Measurements from ENCODE around the gene ADAM12.

ADAM12 gene

DNA sequence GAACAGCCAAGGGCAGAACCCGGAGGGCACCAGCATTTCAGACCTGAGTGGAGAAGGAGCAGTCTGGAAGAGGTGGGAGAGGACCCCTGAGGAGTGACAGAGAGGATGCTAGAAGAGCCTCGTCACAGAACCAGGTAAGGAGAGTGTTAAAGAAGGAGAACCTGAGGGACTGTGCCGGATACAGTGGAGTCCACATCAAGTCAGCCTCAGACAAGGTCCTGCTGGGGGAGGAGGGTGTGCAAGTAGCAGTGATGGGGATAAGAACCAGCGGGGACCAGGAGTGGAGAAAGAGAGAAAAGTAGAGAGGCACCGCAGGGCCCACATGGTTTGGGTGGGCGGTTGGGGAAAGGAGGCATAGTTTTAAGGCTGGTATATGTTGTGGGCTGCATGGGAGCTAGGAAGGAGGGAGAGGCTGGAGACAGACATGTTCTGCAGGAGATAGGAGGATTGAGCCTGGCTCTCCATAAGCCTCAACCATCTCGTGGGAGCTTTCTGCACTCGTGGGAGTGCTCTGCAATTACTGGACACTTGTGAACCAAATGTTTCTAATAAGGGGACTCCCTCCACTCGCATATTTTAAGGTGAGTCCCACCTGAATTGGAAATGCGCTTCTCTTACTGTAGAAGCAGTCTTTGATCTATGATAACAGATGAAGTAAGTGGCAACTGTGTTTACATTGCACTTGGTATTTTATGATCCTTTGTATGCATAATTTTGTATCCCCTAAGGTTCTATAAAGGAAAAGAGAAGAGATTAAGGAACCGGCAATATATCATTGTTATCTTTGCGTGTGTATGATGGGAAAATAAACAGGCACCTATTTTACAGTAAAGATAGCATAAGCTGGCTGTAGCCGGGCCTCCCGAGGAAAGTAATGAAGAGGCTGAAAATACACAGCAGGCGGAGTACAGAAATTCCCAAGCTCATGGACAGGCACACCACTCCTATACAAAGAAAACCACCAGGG is 154.8 kb downstream of the ADAM12 start:
- DNase-seq, result no peak

DNA sequence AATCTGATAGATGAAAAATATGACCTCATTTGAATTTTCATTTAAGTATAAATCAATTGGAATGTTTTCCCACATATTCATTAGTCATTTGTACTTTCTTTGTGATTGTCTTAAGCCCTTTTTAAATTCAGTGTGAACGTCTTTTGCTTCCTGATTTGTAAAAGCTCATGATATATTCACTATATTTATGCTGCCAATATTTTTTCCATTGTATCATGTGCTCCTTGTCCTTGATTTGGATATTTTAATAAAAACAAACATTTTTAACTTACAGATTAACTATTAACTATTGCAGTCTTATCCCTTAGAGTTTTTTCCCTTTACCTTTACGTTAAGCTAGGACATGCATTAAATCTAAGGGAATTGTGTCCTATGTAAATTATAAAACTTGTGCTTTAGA is 157.7 kb downstream of the ADAM12 start:
- DNase-seq, result no peak

DNA sequence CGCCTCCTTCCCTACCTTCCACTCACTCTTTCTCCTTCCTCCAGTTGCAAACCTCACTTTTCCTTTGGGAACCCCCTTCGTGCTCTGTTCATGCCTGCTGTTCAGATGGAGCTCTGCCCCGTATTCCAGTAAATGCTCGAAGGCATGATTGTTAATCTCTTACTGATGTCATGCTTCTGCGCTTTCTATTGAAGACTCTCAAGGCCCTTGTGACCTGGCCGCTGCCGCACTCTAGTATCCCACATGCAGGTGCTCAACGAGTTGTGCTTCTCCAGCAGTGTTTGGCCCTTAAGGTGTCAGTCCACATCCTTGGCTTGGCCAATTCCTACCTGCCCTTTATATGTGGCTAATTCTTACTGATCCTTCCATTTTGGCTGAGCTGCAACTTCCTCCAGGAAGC is 158.6 kb downstream of the ADAM12 start:
- DNase-seq, result no peak

DNA sequence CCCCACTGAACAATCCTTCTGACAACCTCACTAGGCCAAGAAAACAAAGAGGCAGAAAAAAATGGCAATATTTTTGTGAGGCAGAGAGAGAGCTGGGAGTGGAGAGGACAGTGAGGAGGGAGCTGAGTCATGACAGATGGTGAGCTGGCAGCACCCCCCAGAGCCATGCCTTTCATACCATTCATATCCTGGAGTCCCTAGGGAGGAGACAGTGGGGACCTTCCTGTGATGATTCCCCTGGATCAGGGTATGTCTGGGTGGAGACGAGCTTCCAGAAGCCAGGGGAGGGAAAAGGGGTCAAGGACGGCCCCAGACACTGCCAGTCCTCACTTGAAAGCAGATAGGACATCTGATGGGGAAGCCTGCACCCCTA is 160.5 kb downstream of the ADAM12 start:
- DNase-seq, result peak; percentile 23

DNA sequence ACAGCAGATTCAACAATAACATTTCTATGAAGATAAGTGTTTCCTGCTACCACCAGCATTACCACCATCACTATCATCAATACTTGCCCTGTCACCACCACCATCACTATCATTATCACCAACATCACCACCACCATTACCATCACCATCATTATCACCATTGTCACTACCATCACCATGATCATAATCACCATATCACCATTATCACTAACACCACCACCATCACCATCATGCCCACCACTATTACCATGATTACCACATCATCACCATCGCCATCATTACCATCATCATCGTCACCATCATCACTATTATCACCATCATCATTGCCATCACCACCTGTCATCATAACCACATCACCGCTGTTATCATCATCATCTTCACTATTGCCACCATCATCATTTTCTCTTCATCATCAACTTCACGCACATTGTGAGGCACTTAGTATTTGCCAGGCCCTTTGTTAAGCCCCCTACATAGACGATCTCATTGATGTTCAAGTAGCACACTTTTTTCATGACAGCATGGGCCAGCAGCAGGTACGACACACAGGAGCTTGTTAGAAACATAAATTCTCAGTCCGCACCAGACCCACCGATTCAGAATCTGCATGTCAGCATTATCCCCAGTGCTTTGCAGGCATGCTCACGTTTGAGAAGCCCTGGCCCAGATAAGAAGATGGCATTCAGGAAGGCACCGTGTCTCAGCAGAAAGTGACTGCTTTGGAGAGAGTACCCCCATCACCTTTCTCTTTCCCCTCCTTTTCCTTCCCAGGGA is 161.1 kb downstream of the ADAM12 start:
- DNase-seq, result no peak

DNA sequence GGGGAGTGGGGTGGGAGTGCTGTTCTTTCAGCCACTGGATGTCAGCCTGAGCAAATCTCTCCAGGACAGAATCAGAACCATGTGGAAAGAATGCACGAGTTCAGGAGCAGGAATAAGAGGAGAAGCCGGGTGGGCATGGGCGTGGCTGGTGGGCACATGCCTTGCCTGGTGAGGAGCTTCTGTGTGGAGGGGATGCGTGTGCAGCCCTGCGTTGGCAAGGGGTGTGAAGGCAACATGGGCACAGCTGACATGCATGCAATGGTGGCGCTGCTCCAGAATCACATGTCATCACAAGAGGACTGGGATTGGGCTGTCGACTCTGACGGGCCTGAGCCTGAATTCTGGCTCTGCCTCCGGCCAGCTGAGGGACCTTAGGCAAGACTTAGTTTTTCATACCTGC is 162.1 kb downstream of the ADAM12 start:
- DNase-seq, result no peak

DNA sequence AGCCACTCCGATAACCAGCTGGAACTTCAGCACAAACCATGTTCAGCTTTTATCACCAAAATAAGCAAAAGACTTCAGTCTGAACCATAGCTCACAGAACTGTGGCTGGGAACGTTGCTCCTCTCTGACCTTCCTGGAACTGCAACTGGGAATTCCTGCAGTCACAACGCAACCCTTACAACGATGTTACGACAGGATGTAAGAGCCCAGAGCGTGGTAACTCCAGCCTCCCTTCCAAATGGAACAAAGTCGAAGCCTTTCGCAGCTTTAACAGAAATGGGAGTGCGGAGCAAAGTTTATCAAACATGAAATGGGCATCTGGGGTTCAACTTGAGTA is 162.6 kb downstream of the ADAM12 start:
- no peak for DNase-seq

DNA sequence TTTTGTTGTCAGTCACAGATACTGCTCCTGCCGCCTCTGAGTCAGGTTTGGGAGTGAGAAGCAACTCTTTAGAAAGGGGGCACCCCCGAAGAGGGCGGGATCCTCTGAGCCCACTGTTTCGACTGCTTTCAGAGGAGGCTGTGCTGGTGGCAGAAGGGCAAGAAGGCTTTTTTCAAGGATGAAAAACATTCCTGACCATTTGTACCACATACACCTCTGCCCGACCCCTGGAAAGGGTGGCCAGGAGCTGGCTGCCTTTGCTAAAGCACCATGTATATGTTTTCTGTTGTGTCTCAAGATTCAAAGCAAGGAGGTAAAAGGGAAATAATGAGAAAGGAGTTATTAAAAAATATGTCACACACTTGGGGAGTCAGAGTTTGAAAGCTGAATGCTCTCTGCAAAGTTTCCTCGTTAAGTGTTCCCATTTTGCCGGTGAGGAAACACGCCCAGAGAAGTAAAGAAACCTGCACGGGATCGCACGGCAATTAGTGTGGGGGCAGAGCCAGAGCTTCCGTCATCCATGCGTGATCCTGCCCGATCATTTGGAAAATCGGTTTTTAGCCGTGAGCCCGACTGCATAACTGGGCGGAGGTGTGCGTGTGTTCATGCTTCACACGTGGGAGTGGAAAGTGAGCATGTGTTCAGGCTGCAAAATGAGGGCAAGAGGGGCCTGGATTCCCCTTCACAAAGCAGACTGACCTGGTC is 163.2 kb downstream of the ADAM12 start:
- no peak for DNase-seq

DNA sequence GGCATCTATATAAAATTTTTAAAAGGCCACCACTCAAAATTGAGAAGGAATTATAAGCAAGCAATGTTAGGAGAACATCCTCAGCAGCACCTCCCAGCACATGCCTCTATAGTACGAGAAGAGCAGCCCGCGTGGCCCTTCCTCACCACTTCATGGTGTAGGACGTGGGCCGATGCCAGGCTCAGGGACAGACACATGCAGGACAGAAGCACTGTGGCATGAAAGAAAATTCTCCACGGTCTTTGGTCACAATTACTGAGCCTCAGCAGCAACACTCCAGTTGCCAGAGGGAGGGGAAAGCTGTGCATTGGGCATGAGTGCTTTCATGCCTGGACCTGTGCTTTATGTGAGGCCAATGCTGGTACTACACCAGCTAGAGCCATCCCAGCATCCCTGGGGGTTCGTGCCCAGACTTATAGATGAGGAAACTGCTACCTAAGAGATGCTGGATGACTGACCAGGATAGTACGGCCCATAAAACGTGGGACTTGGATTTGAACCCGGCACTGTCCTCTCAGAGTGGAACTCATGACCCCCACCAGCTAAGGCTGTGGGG is 164.7 kb downstream of the ADAM12 start:
- no peak for DNase-seq

DNA sequence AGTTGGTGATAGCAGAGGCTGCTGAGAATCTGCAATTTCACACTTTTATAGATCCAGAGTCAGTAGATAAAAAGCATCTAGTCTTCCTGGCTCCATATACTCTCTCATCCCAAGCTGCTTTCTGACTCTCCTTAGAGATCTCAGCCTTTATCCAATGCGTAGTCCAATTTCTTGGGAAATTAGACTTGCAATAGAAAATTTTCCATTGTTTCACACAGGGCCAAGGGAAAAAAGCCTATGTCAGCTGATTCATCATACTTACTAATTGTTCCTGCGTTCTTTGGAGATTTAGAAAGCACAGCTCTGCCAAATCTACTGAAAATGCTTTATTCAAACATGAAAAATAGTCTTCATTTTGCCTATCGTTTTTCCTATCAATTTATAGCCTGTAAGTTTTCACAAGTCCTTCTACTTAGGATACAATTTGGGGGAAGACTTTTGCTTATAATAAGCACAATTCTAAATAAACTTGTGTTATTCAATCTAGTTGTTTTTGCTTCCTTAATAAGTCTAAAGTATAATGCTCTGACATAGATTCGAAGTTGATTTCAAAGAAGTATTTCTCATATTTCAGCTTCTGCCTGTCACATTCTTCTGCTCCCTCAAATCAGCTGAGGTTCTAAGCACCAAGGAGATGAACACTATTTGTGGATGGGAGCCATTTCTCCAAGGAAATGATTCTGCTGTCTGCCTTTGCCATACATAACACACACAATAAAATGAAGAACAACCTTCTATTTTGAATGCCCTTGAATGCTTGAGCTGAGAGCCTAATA is 165.4 kb downstream of the ADAM12 start:
- DNase-seq, result no peak

DNA sequence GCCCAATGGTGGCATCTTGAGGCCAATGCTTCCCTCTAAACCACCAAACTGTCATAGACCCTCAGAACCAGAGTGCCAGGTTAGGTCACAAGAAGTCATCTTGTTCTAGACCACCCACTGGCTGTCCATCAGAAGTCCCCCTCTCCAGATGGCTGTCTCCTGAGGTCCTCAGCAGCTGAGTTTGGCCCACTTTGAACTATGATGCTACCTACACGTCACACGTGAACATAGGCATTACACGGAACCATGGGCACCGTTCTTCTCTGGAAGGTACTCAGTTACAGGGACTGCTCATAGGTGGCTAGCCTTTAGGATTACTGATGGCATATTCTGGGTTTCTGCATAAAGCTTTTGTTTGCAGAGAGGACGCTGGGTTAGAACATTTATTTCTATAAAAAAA is 166.4 kb downstream of the ADAM12 start:
- no peak for DNase-seq

DNA sequence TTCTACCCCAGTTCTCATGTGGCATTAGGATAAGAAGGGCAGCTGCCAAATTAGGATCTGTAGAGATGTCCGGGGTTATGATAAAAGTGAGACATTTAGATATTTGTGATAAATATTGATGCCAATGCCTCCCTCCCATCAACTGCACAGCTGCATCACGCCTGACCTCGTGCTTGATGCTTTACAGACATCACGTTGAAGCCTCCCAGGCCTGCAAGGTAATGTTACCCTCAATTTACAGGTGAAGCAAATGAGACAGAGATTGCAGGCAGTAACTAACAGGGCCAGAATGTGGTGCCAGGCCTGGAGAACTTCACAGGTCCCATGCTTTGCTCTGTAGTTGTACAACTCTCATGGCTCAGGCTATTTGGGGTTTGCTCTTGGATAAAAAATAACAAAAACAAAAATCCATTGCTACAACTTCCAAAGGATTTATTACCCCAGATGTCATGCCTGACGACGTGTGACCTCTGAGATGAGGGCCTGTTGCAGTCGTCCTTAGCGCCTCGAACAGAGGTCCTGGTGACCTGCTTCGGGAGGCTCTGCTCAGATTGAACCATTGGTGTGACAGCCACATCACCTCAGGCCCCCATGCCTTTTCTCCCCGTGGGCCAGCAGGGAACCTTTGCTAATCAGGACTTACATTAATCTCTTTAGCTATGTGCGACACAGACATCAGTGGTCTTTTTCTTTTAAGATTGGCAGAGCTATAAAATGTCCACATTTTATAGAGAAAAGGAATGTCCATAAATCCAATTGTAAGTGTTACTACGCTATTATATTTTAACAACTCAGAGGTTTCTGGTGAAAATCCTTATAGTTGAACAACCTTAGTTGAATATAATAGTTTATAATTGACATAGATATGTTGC is 169.3 kb downstream of the ADAM12 start:
- peak; percentile 64 for DNase-seq

DNA sequence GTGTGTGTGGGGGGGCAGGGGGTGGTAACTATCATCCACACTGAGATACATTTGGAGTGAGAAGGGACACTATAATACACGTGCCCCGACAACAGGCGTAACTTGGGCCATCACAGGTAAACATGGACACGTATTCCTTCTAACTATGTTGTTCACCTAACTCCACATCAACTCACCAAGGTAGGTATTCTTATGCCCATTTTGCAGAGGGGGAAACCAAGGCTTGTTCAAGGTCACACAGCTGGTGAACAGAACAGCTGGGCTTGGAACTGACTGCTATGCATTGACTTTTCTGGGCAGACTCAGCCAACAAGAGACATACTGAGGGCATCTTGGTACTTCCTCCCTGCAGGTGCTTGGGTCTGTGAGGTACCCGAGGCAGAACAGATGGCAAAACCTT is 170.1 kb downstream of the ADAM12 start:
- no peak for DNase-seq

DNA sequence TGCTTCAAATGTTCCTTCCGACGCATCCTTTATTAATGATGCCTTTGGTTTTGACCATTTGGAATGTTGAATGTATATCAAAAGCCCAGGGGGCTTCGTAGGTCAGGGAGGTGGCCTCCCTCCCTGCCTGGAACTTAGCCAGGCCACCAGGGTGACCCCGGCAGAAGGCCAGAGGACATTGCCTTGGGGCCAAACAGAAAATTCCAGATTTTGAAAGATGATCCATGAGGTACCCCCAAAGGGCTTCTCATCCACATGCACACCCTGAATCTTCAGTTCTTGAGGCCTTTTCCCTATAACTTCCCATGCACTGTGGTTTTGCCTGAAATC is 171.7 kb downstream of the ADAM12 start:
- no peak for DNase-seq

DNA sequence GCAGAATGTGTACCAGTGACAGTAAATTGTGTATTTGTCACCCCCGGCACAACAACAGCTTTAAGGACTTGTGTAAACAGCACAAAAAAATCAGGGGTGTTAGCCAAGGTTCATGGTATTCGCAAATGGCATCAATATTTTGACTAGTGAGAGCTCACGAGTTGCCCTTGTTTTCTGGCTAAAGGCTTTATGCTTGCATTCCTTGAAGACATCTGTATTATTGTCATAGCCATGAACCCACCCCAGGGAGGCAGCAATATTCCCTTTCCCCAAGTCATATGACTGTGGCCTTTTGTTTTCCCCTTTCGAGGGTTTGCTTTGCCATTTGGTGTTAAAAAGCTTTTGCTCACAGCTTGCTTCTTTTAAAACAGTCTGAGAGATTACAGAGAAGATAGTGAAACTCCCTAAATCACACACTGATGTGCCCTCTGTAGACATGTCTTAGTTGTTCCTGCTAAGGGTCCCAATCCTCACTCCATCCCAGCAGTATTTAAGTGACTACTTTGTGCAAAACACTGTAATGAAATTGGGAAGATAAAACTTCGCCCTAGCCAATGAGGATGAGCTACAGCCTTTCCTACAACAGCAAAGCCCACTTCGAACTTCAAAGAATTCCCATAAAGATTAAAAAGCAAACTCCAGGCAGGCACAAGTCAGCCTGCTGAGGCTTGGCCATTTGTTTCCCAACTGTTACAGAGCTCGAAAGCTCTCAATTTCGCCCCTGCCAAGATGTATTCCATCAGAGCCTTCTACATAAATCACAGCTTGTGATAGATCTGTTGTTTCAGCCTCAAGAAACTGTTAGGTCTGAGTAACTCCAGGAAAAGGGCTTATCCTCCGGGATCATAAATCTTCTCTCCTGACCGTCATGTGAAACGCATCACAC is 172.3 kb downstream of the ADAM12 start:
- DNase-seq, result peak; percentile 23

DNA sequence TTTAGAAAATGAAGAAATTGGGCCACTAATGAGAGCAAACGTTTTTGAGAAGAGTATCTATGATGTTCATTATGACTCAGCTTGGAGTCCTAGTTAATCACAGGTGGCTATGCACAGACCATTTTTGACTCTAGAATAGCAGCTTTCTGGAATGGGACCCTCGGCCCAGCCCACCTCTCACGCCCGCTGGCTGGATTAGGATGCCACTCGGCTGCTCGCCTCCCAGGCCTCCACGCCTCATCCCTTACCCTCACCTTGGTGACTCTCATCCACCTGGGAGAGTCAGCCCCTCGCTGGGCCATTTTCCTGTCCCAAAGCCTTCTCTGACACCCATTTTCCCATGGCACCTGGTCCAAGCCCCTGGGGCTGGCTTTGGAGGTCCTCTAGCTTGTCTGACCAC is 173.6 kb downstream of the ADAM12 start:
- DNase-seq, result no peak

DNA sequence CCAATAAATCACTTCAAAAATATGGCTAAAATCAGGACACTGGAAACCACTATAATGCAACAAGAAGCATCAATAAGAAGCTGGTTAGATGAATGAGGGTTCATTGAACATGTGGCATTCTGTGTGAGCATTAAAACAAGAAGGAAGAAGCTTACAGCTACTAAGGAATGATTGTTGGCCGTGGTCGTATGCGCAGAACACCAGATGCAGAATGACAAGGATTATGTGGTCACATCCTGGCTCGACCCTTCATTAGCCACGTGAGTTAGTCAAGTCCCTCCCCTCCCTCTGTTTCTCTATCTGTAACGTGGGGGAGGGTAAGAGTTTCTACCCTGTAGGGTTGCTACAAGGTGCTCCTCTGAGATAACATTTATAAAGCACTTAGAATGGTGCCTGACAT is 174.3 kb downstream of the ADAM12 start:
- peak; percentile 77 for DNase-seq

DNA sequence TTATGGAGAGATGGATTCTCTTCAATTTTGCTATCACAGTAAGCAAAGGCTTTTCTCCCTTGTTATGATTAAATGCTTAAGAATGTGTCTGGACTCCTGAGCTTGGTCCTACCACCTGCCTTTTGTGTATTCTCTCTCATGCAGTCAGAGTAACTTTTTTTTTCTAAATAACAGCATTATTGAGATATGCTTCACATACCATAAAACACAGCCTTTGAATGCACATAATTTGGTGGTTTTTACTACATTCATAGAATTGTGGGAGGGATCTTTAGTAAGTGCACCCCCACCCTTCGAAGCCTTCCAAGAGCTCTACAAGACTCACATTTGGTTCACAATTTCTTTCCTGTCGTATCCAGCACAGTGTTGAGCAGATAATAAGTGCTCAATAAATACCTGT is 175.5 kb downstream of the ADAM12 start:
- no peak for DNase-seq

DNA sequence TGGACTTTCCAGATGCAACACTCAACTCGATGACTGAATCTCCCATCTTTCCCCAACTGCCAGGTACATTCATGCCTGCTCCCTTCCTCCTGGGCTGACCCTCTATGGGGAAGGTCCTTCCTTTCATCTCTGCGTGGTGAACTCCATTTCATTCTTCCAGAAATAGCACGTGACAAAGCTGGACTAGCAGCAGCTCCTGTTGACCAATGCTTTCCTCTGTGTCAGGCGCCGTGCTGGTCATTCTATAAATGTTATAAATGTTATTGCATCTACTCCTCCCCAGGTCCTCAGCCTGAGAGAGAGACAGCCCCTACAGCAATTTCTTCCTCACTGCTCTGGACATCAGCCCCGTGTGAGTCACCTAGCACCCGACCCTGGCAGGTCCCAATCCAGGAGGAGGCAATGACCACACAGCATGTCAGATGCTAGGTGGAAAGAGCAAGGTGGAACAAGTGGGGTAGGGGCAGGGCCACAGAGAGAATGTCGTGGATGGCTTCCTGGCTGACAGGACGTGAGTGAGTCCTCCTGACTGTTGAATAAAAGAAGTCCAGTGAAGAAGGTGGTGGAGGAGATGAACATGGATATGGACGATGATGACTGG is 178.1 kb downstream of the ADAM12 start:
- DNase-seq, result no peak

DNA sequence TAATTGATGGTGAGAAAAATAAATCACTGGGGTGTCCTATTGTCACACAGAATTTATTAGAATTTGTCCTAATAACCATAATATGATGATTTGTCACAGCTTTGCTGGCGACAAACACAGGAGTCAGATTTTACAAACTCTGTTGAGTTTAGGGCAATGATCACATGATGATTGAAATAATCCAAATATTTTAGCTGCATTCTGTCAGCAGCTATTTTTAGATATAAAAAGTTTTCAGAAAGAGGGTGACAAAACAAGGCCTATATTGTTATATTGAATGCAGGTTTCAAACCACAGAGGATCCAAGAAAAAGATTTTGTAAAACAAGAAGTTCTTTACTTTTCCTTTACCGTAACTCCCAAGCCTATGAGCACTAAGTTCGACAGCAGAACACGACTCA is 178.8 kb downstream of the ADAM12 start:
- DNase-seq, result no peak

All from NCI-H82 (cell line).